Stimulated activated CD4-positive, alpha-beta T cell treated with anti-CD3 and anti-CD28 coated beads, Interleukin-1b, Interleukin-23, amount 100 ng/mL, for 1 hour (primary cell): ENCODE data around the gene CXorf58.
"Not testable (repeated sequence)": the region's sequence is repeated elsewhere in the genome, so short reads cannot be mapped to it uniquely, and the experiment has no call there.

ENCODE experiments used
- DNase-seq, 2 donors: peaks; one replicate each; pipeline ENCODE4 v3.0.0-alpha.2; 2020; ENCODE audit warnings: low read depth in 2 of 2

The CXorf58 gene

DNA sequence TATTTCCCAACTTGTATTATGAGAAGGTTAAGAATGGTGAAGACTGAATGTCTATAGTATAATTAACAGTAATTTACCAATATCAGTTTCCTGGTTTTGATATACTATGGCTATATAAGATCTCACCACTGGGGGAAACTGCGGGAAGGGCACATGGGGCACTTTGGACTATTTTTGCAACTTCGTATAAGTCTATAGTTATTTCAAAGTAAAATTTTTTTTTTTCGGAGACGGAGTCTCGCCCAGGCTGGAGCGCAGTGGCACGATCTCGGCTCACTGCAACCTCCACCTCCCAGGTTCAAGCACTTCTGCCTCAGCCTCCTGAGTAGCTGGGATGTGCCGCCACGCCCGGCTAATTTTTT lies 46.1 kb downstream of the CXorf58 start:
- DNase-seq: no peak

DNA sequence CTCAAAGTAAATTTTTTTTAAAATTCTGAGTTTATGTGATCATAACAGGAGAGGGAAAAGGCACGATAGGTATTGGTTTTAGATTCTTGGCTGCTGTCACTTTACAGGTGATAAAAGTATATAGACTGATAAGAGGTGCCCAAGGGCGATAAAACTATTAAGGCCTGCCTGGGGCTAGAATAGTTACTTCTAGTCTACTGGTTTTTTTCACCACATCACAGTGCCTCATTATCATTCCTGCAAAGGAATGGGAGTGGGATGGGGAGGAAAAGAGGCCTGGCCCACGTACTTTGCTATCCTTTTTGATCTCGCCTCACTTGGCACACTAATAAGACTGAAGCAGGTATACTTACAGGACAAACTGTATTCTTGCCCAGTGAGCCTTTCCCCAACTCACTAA lies 46.6 kb downstream of the CXorf58 start:
- DNase-seq: no peak

DNA sequence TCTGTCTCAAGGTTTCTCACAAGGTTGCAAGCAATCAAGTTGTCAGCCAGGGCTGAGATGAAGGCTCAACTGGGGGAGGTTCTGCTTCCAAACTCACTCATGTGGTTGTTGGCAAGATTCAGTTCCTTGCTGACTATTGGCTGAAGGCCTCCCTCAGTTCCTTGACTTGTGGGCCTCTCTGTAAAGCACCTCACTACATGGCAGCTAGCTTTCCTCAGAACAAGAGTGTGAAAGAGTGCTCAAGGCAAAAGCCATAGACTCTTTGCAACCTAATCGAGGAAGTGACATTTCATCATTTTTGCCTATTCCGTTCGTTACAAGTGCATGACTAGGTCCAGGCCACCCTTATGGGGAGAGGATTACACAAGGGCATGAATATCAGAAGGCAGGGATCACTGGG lies 52.0 kb downstream of the CXorf58 start:
- DNase-seq: no peak

GRCh38 chrX:23964191-23964590 lies 56.4 kb downstream of the CXorf58 start:
- DNase-seq: no peak

- DNase-seq: not testable (repeated sequence)
These were observed 57.8 kb downstream of the CXorf58 start for GRCh38 chrX:23965630-23966029.

DNA sequence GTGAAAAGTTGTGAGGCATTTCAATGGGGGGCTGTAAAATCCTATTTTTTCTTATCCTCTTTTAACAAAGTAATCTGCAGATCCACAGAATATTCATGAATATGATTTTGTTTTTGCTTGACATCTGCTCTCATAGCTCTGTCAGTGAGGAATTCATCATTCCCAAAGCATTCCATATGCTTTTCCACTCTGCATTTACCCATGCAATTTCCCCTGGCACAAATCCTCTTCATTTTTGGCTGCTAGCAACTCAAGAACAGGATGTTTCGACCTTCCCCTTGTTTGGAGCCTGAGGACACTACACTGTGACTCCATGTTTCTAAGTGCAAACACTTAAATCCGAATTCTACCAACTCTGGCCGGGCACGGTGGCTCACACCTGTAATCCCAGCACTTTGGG lies 70.7 kb downstream of the CXorf58 start:
- DNase-seq: no peak

DNA sequence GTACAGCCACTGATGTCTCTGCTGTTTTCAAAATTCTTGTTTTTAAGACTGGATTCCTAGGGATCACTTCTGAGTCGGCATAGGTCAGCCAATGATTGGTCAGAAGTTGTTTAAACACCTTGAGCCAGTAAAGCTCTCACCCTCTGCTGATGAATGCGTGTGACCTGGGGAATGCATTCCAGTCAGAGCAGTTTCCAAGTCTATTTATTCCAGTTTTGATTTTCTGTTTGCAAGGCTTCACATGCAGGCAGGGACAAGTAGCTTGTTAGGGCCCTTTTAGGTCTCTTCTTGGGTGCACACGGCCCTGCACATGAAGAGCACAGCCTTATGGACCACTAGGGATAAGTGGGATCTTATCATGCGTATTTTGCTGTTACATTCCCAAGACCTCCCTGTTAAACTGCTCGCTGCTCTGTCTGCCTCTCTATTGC lies 72.2 kb downstream of the CXorf58 start:
- DNase-seq: no peak

DNA sequence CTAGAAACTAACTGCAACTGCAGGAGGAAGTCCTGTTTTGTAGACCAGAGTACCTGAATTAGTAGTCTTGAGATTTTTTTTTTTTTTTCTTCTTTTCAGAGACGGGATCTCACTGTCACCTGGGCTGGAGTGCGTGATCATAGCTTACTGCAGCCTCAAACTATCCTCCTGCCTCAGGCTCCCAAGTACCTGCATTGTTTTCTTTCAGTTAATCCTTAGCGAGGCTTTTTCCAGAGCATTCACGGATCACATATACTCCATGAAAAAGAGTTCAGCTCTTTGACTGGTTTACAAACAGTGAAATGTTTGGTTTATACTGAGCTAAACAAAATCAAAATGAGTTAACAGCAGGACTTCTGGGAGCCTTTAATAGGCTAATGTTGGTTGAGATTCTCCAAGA lies 73.4 kb downstream of the CXorf58 start:
- DNase-seq: no peak

GRCh38 chrX:23981711-23982110 lies 73.9 kb downstream of the CXorf58 start:
- DNase-seq: no peak

- no peak for DNase-seq
These were observed 75.1 kb downstream of the CXorf58 start for GRCh38 chrX:23982891-23983290.
